Suprapubic skin (tissue), 4 donors: Measurements from ENCODE around the gene CXCL14. TPM values are rescaled to one million over a fixed set of nuclear protein-coding genes. Genes with fewer than 3 reads are reported as not detected.

Experiments
- DNase-seq, 2 donors: peaks; one replicate each; pipeline ENCODE4 v3.0.0-alpha.2; 2019; ENCODE audit warnings: low spot score in 2 of 2
- H3K27ac ChIP-seq: fragments of 200-600 bp; sonication (generic); one replicate; pipeline ENCODE4 v1.5.1; 2019
- H3K27me3 ChIP-seq: fragments of 200-600 bp; sonication (generic); one replicate; pipeline ENCODE4 v1.5.1; 2019
- H3K36me3 ChIP-seq: fragments of 200-600 bp; sonication (generic); one replicate; pipeline ENCODE4 v1.5.1; 2019
- H3K4me1 ChIP-seq: fragments of 200-600 bp; sonication (generic); one replicate; pipeline ENCODE4 v1.5.1; 2019
- H3K4me3 ChIP-seq: fragments of 200-600 bp; sonication (generic); one replicate; pipeline ENCODE4 v1.5.1; 2019; ENCODE audit warnings: mild to moderate bottlenecking
- H3K9me3 ChIP-seq: fragments of 200-600 bp; sonication (generic); one replicate; pipeline ENCODE4 v1.5.1; 2019
- CTCF ChIP-seq, 2 donors: fragments of 200-600 bp in 1 of 2; fragments of 450-650 bp in 1 of 2; sonication (generic) in 1 of 2; IDR thresholded peaks; one replicate each; pipeline ENCODE4 v1.5.1; 2016 to 2019; ENCODE audit warnings: antibody characterized with exemption in 2 of 2, mild to moderate bottlenecking in 1 of 2, moderate library complexity in 1 of 2
- EP300 ChIP-seq: sonication (generic); formaldehyde crosslinking; IDR thresholded peaks from one replicate; pipeline ENCODE4 v1.6.1; 2017; ENCODE audit warnings: antibody characterized with exemption
- POLR2A ChIP-seq, 2 donors: fragments of 450-650 bp; IDR thresholded peaks; one replicate each; pipeline ENCODE4 v1.6.1; 2017; ENCODE audit warnings: antibody characterized with exemption in 2 of 2, mild to moderate bottlenecking in 2 of 2, moderate library complexity in 2 of 2
- POLR2AphosphoS5 ChIP-seq, 3 donors: sonication (generic); formaldehyde crosslinking; IDR thresholded peaks; one replicate each; pipeline ENCODE4 v1.6.1; 2017; ENCODE audit warnings: antibody characterized with exemption in 3 of 3
- WGBS: methylation state at CpG from one replicate; pipeline ENCODE4 v1.1.5; 2018; 5-methylcytosine and 5-hydroxymethylcytosine counted together
- total RNA-seq, 4 donors: library from RNA; depleted of rRNA; stranded (reverse); fragments of >200 nt; gene quantifications; one replicate each; pipeline ENCODE4 v1.1.0, GENCODE V29; 2016

Gene CXCL14
- total RNA-seq, 4 donors from 2014 or later: 247 to 781 (median 334) TPM

- Histone ChIP-seq H3K4me3 (no peak overlapping the region), H3K4me1 (peaks cover 18% of the 10 kb centered on the region), H3K36me3 (no peaks in the 10 kb centered on the region), H3K27ac (no peak overlapping the region), H3K9me3 (no peaks in the 10 kb centered on the region), H3K27me3 (peaks cover 73% of the 10 kb centered on the region)
- WGBS: 80% methylated on average over 17 of the region's 17 CpGs
- TF ChIP-seq POLR2AphosphoS5 (IDR thresholded peaks at IDR 0.05) (no peak), POLR2A (IDR thresholded peaks at IDR 0.05) (no peak)
- no peak for DNase-seq
Observed at GRCh38 chr5:135545099-135545498, 33.7 kb downstream of the CXCL14 start.

- H3K36me3 ChIP-seq: no peaks in the 10 kb centered on the region
- no peaks in the 10 kb centered on the region for H3K9me3 ChIP-seq
- TF ChIP-seq POLR2A (IDR thresholded peaks at IDR 0.05): no peak
- no peak for TF ChIP-seq CTCF (IDR thresholded peaks at IDR 0.05)
- no peak for TF ChIP-seq EP300
- no peak for TF ChIP-seq POLR2AphosphoS5 (IDR thresholded peaks at IDR 0.05)
- 10% methylated on average over 67 of the region's 77 CpGs for WGBS
- no peak overlapping the region for H3K27ac ChIP-seq
- peaks cover 80% of the 10 kb centered on the region for H3K27me3 ChIP-seq
- DNase-seq: peak in 1 of 2 donors; percentile 45
- peak overlapping the region; percentile 58 for H3K4me3 ChIP-seq
- H3K4me1 ChIP-seq: peaks cover 18% of the 10 kb centered on the region
Observed at GRCh38 chr5:135543485-135544304, 35.1 kb downstream of the CXCL14 start.

GRCh38 chr5:135543001-135543484 lies 35.7 kb downstream of the CXCL14 start:
- no peak for TF ChIP-seq CTCF (IDR thresholded peaks at IDR 0.05)
- no peak for TF ChIP-seq POLR2A (IDR thresholded peaks at IDR 0.05)
- no peak for TF ChIP-seq EP300
- TF ChIP-seq POLR2AphosphoS5 (IDR thresholded peaks at IDR 0.05): no peak
- Histone ChIP-seq H3K4me3 (peak overlapping the region; percentile 58), H3K4me1 (peaks cover 18% of the 10 kb centered on the region), H3K27me3 (peaks cover 79% of the 10 kb centered on the region), H3K9me3 (no peaks in the 10 kb centered on the region), H3K27ac (no peak overlapping the region), H3K36me3 (no peaks in the 10 kb centered on the region)
- WGBS: 65% methylated on average over 5 of the region's 5 CpGs
- no peak for DNase-seq

GRCh38 chr5:135541807-135542502 lies 36.8 kb downstream of the CXCL14 start:
- H3K36me3 ChIP-seq: no peaks in the 10 kb centered on the region
- TF ChIP-seq POLR2AphosphoS5 (IDR thresholded peaks at IDR 0.05): no peak
- no peaks in the 10 kb centered on the region for H3K9me3 ChIP-seq
- WGBS: 73% methylated on average over 11 of the region's 11 CpGs
- no peak overlapping the region for H3K4me3 ChIP-seq
- no peak for DNase-seq
- peaks cover 18% of the 10 kb centered on the region for H3K4me1 ChIP-seq
- H3K27ac ChIP-seq: no peak overlapping the region
- peaks cover 84% of the 10 kb centered on the region for H3K27me3 ChIP-seq

GRCh38 chr5:135539430-135540005 lies 39.3 kb downstream of the CXCL14 start:
- 63% methylated on average over 4 of the region's 4 CpGs for WGBS
- TF ChIP-seq EP300 (no peak), CTCF (IDR thresholded peaks at IDR 0.05) (no peak), POLR2A (IDR thresholded peaks at IDR 0.05) (no peak), POLR2AphosphoS5 (IDR thresholded peaks at IDR 0.05) (no peak)
- DNase-seq: peak in 1 of 2 donors; percentile 34

GRCh38 chr5:135538261-135538660 lies 40.5 kb downstream of the CXCL14 start:
- Histone ChIP-seq H3K4me1 (peaks cover 17% of the 10 kb centered on the region), H3K9me3 (no peaks in the 10 kb centered on the region), H3K27ac (no peak overlapping the region), H3K27me3 (peaks cover 89% of the 10 kb centered on the region), H3K36me3 (no peaks in the 10 kb centered on the region), H3K4me3 (no peak overlapping the region)
- DNase-seq: peak in 1 of 2 donors; percentile 38
- WGBS: 95% methylated on average over 5 of the region's 5 CpGs
- TF ChIP-seq POLR2A (IDR thresholded peaks at IDR 0.05) (no peak), EP300 (no peak), CTCF (IDR thresholded peaks at IDR 0.05) (no peak), POLR2AphosphoS5 (IDR thresholded peaks at IDR 0.05) (no peak)

More at GRCh38 chr5:135539430-135540005, 39.3 kb downstream of the CXCL14 start:
- Histone ChIP-seq H3K27ac (no peak overlapping the region), H3K4me3 (no peak overlapping the region), H3K4me1 (peaks cover 30% of the 10 kb centered on the region), H3K36me3 (no peaks in the 10 kb centered on the region), H3K9me3 (no peaks in the 10 kb centered on the region), H3K27me3 (peaks cover 89% of the 10 kb centered on the region)
